NCI-H2196 treated with DMSO at 0.1 percent for 48 hours (cell line): ENCODE data around the gene ETFB.
"Not testable (repeated sequence)": the region's sequence is repeated elsewhere in the genome, so short reads cannot be mapped to it uniquely, and the experiment has no call there.

ENCODE experiments used
- DNase-seq: peaks from one replicate; lab custom pipeline; 2025; ENCODE audit not compliant: unreplicated experiment; lab: John Stamatoyannopoulos, UW

ETFB gene

DNA sequence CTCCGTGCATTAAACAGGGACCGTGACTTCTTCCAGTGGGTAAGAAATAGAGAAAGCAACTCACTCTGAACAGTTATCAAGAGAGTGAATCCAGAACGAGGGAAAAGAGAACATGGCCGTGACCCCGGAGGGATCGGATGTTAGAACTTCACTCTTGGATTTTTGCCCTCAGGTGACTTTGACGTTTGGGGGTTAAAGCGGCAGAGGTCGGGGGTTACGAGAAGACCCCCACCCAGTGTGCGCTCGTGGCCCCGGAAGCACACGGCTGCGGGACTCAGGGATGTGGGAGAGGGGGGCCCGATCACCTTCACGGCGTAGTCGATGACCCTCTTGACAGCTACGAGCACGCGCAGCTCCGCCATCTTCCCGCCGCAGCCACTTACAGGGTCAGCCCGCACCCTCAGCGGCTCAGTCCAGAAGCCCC, at the start of gene ETFB:
TSS of gene ETFB (minus strand) at position 424 of the 424 bp plus-strand sequence. CDS start at position 362, 62 bp downstream.
- DNase-seq = no peak

GRCh38 chr19:51415187-51415586, 49.0 kb upstream of the ETFB start:
- no peak for DNase-seq

DNA sequence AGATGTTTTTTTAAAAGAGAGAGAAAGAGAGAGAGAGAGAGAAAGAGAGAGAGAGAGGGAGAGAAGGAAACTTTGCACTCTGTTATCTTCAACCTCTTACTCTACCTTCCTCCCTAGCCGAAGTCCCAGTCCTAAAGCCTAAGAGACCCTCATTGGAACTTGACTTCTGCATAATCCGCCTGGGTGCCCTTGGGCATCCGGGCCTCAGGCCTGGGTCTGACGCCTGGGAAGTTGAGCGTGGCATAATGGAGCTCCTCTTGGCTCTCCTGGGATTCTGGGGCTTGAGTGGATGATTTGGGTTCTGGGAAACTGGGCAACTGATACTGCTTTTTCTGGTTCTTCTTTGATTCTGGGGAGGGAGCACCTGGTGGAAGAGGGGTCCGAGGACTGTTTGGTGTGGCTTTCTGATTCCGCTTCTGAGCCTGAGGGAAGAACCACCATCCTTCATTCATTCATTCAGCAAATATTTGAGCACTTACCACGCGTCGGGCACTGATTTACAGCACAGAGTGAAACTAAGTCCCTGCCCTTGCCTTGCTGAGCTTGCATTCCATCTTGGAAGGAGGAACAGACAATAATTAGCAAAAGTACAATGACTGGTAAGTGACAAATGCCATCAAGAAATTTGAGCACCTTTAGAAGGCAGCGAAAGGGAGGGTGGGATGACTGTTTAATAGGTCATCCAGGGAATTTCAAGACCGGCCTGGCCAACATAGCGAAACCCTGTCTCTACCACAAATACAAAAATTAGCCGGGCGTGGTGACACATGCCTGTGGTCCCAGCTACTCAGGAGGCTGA, 45.0 kb upstream of the ETFB start:
- no peak for DNase-seq

- no peak for DNase-seq
These were observed 41.4 kb upstream of the ETFB start for GRCh38 chr19:51407511-51408131.

DNA sequence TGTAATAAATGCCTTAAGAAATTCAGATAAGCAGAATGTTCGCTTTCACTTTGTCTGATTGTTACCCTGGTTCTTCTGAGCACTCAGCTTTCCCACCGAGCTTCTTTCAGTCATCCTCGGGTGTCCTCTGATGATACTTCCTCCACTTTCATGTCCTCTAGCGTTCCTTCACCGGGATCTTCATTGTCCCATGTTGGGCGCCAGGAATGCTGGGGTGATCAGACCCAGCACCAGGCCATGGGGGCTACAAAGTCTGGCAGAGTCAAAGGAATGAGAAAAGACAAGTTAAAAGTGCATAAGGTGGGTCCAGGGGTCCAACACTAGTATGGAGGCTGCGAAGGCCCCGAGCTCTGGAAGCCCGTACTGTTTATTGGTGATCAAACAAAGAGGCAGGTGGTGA, 35.9 kb upstream of the ETFB start:
- no peak for DNase-seq

GRCh38 chr19:51399936-51400335, 33.7 kb upstream of the ETFB start:
- DNase-seq = not testable (repeated sequence)

- DNase-seq = no peak
These were observed 33.0 kb upstream of the ETFB start for GRCh38 chr19:51399231-51399630.

GRCh38 chr19:51398096-51398704, 32.0 kb upstream of the ETFB start:
- DNase-seq = no peak

DNA sequence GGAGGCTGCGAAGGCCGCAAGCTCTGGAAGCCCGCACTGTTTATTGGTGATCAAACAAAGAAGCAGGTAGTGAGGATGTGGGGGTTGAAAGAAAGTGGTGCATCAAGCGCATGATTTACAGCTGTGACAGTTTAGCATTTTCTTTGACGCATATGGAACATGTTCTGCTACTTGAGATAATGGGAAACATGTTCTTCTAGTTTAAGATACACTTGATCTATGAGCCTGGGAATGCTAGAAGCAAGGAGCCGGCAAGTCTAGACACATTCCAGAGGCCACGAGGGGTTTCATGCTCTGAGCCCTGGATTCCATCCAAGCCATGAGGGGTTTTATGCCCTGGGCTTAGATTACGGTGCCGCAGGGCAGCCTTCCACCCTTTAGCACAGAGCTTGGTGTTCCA, 31.3 kb upstream of the ETFB start:
- DNase-seq = not testable (repeated sequence)

- DNase-seq = no peak
These were observed 30.0 kb upstream of the ETFB start for GRCh38 chr19:51396175-51396574.

DNA sequence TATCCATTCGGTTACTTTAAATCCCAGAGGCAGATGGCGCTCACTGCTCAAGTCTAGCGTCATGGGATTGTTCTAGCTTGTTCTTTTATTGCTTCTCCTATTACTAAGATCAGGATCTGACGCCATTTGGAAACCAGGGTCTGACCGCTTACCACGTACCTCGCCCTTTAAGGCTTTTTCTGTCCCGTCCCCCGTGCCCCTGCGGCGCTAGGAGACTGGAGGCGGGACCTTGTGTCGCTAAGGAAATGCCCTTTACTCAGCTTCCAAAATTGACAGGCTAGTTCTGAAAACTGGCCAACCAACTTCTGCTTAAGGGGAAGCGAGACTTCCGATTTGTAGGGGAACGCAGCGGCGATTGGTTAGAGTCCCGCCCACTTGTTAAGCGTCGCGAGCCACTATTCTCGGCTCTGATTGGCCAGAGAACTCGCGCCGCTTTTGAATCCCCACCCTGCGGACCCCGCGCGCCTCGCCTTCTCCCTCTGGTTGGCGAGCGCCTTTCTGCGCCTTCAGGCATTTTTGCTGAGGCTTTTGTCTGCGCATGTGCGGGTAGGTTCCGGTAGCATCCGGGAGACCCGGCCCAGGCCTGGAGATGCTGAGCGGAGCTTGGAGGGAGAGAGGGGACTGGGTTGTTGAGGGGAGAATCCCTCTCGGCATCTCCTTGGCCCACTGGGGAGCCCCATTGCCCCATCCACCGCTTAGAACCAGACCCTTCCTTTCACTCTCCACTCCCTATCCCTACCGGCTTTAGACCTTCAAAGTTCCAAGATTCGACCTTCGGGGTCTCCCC, 28.1 kb upstream of the ETFB start:
- DNase-seq = no peak

DNA sequence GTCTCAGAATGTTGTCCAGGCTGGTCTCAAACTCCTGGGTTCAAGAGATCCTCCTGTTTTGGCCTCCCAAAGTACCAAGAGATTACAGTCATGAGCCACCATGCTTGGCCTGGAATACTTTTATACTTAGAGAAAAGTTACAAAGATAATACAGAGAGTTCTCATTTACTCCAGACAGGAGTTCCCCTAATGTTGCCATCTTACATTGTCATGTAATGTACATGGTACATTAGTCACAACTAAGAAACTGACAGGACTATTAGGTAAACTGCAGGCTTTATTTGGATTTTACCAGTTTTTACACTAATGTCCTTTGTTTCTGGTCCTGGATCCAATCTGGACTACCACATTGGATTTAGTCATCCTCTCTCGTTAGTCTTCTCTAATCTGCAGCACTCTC, 26.5 kb upstream of the ETFB start:
- no peak for DNase-seq

- no peak for DNase-seq
These were observed 25.0 kb upstream of the ETFB start for GRCh38 chr19:51391073-51391611.

DNA sequence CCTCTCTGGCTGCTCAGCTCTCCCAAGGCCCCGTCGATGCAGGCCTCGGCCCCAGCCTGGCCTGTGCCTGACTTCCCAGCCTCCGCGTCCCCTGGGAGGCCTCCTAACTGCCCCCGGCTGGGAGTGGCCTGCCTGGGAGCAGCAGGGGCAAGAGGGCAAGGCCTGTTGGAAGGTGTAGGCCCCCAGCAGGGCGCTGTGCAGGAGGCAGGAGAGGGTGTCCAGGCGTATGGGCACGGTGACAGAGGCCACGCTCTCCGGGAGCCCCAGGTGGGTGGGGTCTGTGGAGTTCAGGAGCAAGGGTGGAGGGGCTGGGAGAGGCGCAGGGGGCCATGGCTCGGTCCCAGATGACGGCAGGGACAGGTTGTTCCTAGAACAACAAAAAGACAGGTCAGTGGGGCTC, 23.0 kb upstream of the ETFB start:
- DNase-seq = no peak

DNA sequence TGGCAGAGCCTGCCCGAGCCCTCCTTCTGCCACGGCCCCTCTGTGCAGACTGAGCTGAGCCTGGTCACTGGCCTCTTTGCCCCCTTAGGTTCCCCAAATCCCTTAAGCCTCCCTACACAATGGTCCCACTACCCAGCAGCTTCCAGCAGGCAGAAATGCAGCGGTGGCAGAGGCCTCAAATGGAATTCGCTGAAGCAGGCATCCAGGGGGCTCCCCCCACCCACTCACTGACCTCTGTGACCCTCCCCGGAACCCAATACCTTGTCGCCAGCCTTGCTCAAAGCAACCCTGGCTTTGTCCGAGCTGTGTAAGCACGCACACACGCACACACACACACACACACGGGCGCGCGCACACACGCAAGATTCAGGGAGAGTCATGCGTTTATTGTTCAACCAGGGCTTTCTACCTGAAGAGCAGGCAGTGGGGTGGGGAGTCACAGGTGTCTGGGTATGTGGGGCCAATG, 21.8 kb upstream of the ETFB start, which contains the start of gene LIM2:
TSS of gene LIM2 (minus strand) at position 51 of the 466 bp plus-strand sequence. CDS start 531 bp downstream, outside the sequence.
- DNase-seq = no peak

GRCh38 chr19:51386882-51387520, 20.8 kb upstream of the ETFB start:
- DNase-seq = no peak

GRCh38 chr19:51382004-51382403, 15.8 kb upstream of the ETFB start:
- no peak for DNase-seq

DNA sequence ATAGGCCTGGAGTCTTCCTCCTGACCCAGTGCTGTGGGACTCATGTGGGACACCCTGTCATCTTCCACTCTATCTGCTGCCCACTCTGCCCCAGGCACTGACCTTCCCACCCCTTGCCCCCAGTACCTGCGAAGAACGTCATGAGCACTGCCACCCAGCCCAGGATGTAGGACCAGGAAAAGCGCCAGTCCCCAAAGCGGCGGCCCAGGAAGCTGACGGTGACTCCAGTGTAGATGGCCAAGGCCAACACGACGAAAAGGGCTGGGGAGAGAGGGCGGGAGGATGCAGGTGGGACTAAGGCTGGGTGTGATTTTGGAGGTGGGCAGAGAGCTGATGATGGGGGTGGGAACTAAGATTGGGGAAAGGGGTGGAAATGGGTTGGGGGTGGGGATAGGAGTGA, 14.2 kb upstream of the ETFB start:
- DNase-seq = no peak

GRCh38 chr19:51377422-51377821, 11.2 kb upstream of the ETFB start:
- no peak for DNase-seq

GRCh38 chr19:51375504-51376221, 9.5 kb upstream of the ETFB start:
- no peak for DNase-seq
